ENCODE data around the gene FBXL16. TPM values are rescaled to one million over a fixed set of nuclear protein-coding genes. Genes with fewer than 3 reads are reported as not detected.
A peak's percentile ranks its signal among the peaks of the same experiment; 100 is the strongest.

FBXL16 gene
- total RNA-seq, 4 donors from 2014 or later = 2.2 to 8.4 (median 3.7) TPM

DNA sequence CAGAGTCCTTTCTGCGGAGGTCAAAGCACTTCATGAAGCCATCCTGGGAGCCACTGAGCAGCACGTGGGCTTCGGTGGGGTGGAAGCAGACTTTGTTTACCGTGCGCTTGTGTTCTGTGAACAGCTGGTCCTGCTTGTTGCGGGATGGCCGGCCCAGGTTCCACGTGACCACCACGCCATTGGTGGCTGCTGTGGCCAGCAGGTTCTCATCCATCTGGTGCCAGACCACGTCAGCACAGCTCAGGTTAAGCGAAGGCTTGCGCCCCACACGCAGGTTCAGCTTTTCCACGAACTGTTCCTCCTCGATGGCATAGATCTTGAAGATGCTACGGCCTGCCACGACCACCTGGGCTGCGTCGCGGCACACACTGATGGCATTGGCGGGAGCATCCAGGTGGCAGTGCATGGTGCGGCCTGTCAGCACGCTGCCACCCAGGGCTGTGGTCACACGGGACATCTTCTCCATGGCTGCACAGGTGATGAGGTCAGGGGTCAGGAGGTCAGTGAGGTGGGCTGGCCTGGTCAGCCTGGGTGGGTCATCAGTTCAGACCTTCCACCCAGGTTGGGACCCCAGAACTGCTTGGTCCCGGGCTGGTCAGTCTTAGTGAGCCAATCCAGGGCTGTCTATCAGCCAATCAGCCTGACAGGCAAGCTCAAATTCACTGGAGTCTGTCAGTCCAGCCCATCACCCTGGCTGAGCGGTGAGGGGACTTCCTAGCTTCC, 16.3 kb downstream of the FBXL16 start:
- H3K36me3 ChIP-seq = peaks cover 4 to 32% (median 6%) of the 10 kb centered on the region in 3 donors
- H3K4me3 ChIP-seq = peak overlapping the region; percentile 54 to 96 (median 72)
- 74 to 80% methylated on average over 13 to 14 of the region's 26 CpGs for WGBS, 2 donors
- no peaks in the 10 kb centered on the region for H3K9me3 ChIP-seq
- peak overlapping the region; percentile 81 to 90 (median 86) for H3K27ac ChIP-seq
- peaks cover 0 to 28% (median 6%) of the 10 kb centered on the region in 4 donors for H3K27me3 ChIP-seq
- intact Hi-C loops (cut with DNase I) = no loop called here
- peaks cover 38 to 90% (median 49%) of the 10 kb centered on the region in 3 donors for H3K4me1 ChIP-seq
- no peak for TF ChIP-seq POLR2A (IDR thresholded peaks at IDR 0.05)
- TF ChIP-seq, protein P1, sequence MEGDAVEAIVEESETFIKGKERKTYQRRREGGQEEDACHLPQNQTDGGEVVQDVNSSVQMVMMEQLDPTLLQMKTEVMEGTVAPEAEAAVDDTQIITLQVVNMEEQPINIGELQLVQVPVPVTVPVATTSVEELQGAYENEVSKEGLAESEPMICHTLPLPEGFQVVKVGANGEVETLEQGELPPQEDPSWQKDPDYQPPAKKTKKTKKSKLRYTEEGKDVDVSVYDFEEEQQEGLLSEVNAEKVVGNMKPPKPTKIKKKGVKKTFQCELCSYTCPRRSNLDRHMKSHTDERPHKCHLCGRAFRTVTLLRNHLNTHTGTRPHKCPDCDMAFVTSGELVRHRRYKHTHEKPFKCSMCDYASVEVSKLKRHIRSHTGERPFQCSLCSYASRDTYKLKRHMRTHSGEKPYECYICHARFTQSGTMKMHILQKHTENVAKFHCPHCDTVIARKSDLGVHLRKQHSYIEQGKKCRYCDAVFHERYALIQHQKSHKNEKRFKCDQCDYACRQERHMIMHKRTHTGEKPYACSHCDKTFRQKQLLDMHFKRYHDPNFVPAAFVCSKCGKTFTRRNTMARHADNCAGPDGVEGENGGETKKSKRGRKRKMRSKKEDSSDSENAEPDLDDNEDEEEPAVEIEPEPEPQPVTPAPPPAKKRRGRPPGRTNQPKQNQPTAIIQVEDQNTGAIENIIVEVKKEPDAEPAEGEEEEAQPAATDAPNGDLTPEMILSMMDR (IDR thresholded peaks at IDR 0.05) = no peak
- DNase-seq = no peak

DNA sequence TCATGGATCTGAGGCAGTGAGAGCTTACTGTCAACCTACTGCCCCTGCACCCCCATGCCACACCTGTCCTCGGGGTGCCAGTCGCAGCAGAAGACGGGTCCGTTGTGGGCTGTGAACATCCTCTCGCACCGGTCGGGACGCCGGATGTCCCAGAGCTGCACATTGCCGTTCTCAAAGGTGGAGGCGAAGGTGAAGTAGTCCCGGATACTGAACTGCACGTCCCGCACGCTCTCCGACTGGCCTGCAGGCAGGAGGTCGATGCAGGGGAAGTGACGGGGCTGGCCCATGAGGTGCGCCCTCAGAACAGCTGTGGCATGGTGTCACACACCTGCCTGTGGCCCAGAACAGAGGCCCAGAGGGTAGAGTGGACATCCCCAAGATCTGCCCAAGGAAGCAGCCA, 18.1 kb downstream of the FBXL16 start:
- H3K9me3 ChIP-seq = no peaks in the 10 kb centered on the region
- H3K27ac ChIP-seq = no peak overlapping the region
- DNase-seq = no peak
- peaks cover 49 to 85% (median 49%) of the 10 kb centered on the region in 3 donors for H3K4me1 ChIP-seq
- H3K4me3 ChIP-seq = no peak overlapping the region
- WGBS, 2 donors = no CpG with 5 or more reads among the region's 19 CpGs
- intact Hi-C loops (cut with DNase I) = no loop called here
- peaks cover 6 to 40% (median 7%) of the 10 kb centered on the region in 3 donors for H3K36me3 ChIP-seq
- H3K27me3 ChIP-seq = peaks cover 0 to 10% (median 0%) of the 10 kb centered on the region in 4 donors
- TF ChIP-seq, protein P1 (IDR thresholded peaks at IDR 0.05) = no peak
- no peak for TF ChIP-seq POLR2A (IDR thresholded peaks at IDR 0.05)

DNA sequence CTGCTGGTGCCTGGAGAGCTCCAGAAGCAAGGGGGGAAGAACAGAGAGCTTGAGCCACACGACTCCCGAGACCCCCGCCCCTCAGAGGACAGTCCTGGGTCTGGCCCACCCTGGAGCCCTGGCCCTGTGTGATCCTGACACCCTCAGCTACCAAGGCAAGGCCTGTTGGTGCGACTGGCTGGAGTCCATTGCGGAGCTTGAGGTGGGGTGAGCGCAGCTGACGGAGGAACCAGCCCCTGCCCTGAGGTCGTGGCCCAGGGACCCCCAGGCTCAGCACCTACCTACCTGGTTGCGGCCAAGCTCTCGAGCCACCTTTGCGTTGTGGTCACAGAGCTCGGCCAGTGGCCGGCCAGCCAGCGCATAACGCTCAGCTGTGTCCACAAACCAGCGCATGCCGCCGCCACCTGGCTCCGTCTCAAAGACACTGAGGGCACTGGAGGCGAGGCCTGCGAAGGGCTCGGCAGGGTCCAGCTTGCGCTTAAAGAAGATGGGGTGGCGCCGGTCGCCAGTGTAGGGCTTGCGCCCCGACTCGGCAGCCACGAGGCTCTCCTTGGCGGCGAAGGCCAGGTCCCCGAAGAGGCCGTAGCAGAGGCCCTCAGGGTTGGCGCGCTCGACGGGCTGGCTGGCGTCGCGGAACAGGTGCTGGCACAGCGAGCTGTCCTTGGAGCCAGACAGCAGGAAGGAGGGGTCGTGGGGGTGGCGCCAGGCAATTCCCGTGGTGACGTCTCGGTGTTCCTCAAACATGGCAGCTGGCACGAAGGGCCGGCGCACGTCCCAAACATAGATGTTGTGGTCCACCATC, 18.9 kb downstream of the FBXL16 start:
- H3K27ac ChIP-seq = no peak overlapping the region
- intact Hi-C loops (cut with DNase I) = no loop called here
- no peak for DNase-seq
- 75 to 94% methylated on average over 2 to 9 of the region's 51 CpGs for WGBS, 2 donors
- peaks cover 56 to 85% (median 57%) of the 10 kb centered on the region in 3 donors for H3K4me1 ChIP-seq
- TF ChIP-seq, protein P1 (IDR thresholded peaks at IDR 0.05) = no peak
- no peak for TF ChIP-seq POLR2A (IDR thresholded peaks at IDR 0.05)
- H3K9me3 ChIP-seq = no peaks in the 10 kb centered on the region
- H3K36me3 ChIP-seq = peaks cover 15 to 49% (median 15%) of the 10 kb centered on the region in 3 donors
- H3K27me3 ChIP-seq = peaks cover 0 to 2% (median 0%) of the 10 kb centered on the region in 4 donors
- no peak overlapping the region for H3K4me3 ChIP-seq

DNA sequence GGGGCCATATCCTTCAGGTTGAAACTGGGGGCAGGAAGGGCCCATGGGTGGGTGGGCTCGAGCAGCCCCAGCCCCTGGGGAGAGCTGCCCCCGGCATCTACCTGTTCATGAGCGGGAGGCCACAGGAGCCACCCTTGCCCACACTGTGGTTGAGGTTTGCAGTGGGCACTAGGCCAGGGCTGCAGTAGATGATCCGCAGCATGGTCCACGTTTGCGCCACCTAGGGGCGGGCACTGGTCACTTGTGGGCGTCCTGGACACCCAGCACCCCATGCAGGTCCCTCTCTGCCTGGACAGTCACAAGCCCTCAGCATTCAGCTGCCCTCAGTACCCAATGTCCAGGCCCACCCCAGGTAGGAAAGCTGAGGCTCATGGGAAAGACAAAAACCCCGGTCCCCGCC, 19.6 kb downstream of the FBXL16 start:
- no peak for DNase-seq
- Histone ChIP-seq H3K27me3 (no peaks in the 10 kb centered on the region), H3K4me1 (peaks cover 61 to 85% (median 64%) of the 10 kb centered on the region in 3 donors), H3K36me3 (peaks cover 17 to 53% (median 19%) of the 10 kb centered on the region in 3 donors), H3K9me3 (no peaks in the 10 kb centered on the region), H3K4me3 (no peak overlapping the region), H3K27ac (peak overlapping the region in 1 of 4 donors; percentile 5)
- TF ChIP-seq POLR2A (IDR thresholded peaks at IDR 0.05) = no peak
- TF ChIP-seq, protein P1 (IDR thresholded peaks at IDR 0.05) = peak in 1 of 6 experiments; percentile 40
- WGBS, 2 donors = 60% methylated on average over 1 of the region's 10 CpGs
- intact Hi-C loops (cut with DNase I) = no loop called here

Data from esophagus squamous epithelium (tissue), 5 donors.